ENCODE data around the gene ARF3.

ARF3 gene

GRCh38 chr12:48967991-48968390 lies 10.7 kb upstream of the ARF3 start:
- no peak overlapping the region for H3K27ac Mint-ChIP-seq

DNA sequence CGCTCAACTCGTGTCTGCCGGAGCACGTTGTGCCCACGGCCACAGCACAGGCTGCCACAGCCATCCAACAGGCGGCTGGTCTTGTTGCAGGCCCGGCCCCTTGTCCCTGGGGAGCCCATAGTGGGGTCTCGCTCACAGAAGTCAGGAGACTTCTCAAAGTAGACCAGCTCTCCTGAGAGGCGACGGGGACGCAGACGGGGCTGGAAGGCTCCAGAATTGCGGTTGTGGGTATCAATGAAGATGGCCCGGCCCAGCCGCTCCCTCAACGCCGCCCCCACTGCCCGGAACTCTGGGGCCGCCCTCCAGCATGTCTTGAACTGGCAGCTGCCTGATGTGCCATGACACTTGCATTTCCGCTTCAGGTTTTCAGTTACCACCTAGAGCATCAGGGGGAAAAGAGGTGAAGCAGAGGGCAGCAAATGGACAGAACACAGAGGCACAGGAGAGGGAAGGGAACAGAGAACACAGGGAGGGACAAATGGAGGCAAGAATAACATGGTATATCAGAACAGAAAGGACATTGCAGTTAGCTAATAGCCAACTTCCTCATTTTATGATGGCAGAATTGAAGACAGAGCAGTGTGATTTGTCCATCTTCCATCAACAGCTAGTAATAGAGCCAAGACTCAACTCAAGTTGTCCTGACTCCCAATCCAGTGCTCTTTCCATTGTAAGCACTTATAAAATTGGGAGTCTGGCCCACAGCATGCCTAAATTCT lies 9.0 kb upstream of the ARF3 start:
- DNase-seq, result no peak
- Mint-ChIP-seq H3K4me3 (no peak overlapping the region), H3K36me3 (no peaks in the 10 kb centered on the region), H3K4me1 (peaks cover 21% of the 10 kb centered on the region), H3K9me3 (no peaks in the 10 kb centered on the region), H3K27me3 (peaks cover 87% of the 10 kb centered on the region), H3K27ac (no peak overlapping the region)
- CTCF ChIA-PET, result interaction anchor here (0.7 to 6.5 kb wide), 7 partner anchors 11 to 75 kb away, joined by 3 to 36 read pairs (median 3); partner anchors contain the start of gene WNT1

More at GRCh38 chr12:48967991-48968390, 10.7 kb upstream of the ARF3 start:
- DNase-seq, result no peak
- peaks cover 30% of the 10 kb centered on the region for H3K4me1 Mint-ChIP-seq
- H3K36me3 Mint-ChIP-seq, result no peaks in the 10 kb centered on the region
- H3K27me3 Mint-ChIP-seq, result peaks cover 90% of the 10 kb centered on the region
- CTCF ChIA-PET, result interaction anchor here (0.7 to 6.5 kb wide), 7 partner anchors 9 to 34 kb away, joined by 3 to 36 read pairs (median 5); partner anchors contain the start of gene ARF3
- H3K9me3 Mint-ChIP-seq, result no peaks in the 10 kb centered on the region
- H3K4me3 Mint-ChIP-seq, result no peak overlapping the region

GRCh38 chr12:48965298-48965838 lies 8.1 kb upstream of the ARF3 start:
- no peaks in the 10 kb centered on the region for H3K36me3 Mint-ChIP-seq
- CTCF ChIA-PET, result interaction anchor here (1.5 kb wide), 1 partner anchor 30 kb away, joined by 3 read pairs; no protein-coding TSS in a partner anchor
- no peaks in the 10 kb centered on the region for H3K9me3 Mint-ChIP-seq
- H3K4me3 Mint-ChIP-seq, result no peak overlapping the region
- no peak overlapping the region for H3K27ac Mint-ChIP-seq
- DNase-seq, result no peak
- H3K4me1 Mint-ChIP-seq, result peaks cover 11% of the 10 kb centered on the region
- peaks cover 84% of the 10 kb centered on the region for H3K27me3 Mint-ChIP-seq

DNA sequence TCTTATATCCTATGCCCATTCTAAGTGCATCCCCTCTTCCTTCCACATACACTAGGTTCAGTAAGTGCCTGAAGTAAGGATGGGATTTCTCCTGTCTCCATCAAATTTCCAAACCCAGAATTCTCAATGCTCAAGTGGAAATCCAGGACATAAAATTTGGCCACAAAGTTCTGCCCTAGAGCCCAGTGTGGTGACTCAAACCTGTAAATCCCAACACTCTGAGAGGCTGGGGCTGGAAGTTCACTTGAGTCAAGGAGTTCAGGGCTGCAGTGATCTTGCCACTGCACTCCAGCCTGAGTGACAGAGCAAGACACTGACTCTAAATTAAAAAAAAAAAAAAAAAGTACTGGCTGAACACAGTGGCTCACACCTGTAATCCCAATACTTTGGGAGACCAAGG lies 4.5 kb upstream of the ARF3 start:
- DNase-seq, result no peak
- H3K27me3 Mint-ChIP-seq, result peaks cover 74% of the 10 kb centered on the region
- no peak overlapping the region for H3K27ac Mint-ChIP-seq
- CTCF ChIA-PET, result interaction anchor here (0.6 to 2.0 kb wide), 3 partner anchors 16 to 26 kb away, joined by 3 to 6 read pairs (median 3); partner anchors contain the start of gene WNT1
- H3K4me1 Mint-ChIP-seq, result peaks cover 13% of the 10 kb centered on the region
- no peak overlapping the region for H3K4me3 Mint-ChIP-seq
- H3K9me3 Mint-ChIP-seq, result no peaks in the 10 kb centered on the region
- H3K36me3 Mint-ChIP-seq, result no peaks in the 10 kb centered on the region

DNA sequence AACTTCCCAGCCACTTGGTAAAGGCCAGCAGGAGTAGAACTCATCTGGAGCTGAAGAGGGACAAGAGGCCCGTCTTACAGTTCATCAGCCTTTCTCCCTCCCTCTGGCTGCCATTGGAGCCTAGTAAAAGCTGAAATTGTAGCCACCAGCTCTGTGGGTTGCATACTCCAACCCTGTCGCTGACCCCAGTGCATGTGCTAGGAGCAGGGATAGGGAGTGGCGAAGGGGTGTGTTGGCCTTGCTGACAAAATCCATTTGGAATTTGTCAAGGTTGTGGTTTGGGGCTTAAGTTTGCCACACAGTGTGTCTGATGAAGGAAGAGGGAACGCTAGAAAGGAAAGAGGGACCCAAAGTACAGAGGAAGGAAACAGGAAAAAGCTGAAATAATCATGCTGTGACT lies 4.0 kb upstream of the ARF3 start:
- H3K36me3 Mint-ChIP-seq, result peaks cover 1% of the 10 kb centered on the region
- peaks cover 18% of the 10 kb centered on the region for H3K4me1 Mint-ChIP-seq
- no peak overlapping the region for H3K4me3 Mint-ChIP-seq
- H3K27me3 Mint-ChIP-seq, result peaks cover 70% of the 10 kb centered on the region
- no peak overlapping the region for H3K27ac Mint-ChIP-seq
- DNase-seq, result no peak
- H3K9me3 Mint-ChIP-seq, result no peaks in the 10 kb centered on the region
- CTCF ChIA-PET, result interaction anchor here (1.1 kb wide), 1 partner anchor 15 kb away, joined by 4 read pairs; no protein-coding TSS in a partner anchor

- peaks cover 6% of the 10 kb centered on the region for H3K36me3 Mint-ChIP-seq
- no peak for DNase-seq
- H3K27ac Mint-ChIP-seq, result no peak overlapping the region
- peaks cover 23% of the 10 kb centered on the region for H3K4me1 Mint-ChIP-seq
- CTCF ChIA-PET, result interaction anchor here (1.1 kb wide), 1 partner anchor 16 kb away, joined by 4 read pairs; no protein-coding TSS in a partner anchor
- H3K4me3 Mint-ChIP-seq, result no peak overlapping the region
- H3K27me3 Mint-ChIP-seq, result peaks cover 65% of the 10 kb centered on the region
- H3K9me3 Mint-ChIP-seq, result no peaks in the 10 kb centered on the region
These were observed 3.5 kb upstream of the ARF3 start for GRCh38 chr12:48960834-48961233.

DNA sequence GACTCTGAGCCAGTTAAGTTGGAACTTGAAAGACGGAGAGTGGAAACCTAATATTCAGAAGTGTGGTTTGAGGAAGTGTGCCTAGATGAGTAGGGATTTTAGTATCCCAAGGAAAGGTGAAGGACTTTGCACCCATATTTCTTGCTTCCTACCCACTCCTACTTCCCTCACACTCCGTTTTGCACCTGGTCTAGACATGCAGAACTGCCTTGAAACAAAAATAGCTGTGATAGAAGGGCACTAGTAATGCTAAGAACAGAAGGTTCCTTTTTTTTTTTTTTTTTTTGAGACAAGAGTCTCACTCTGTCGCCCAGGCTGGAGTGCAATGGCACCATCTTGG lies 732 bp upstream of the ARF3 start:
- Mint-ChIP-seq H3K4me3 (peak overlapping the region; percentile 90), H3K27ac (no peak overlapping the region), H3K4me1 (peaks cover 37% of the 10 kb centered on the region), H3K36me3 (peaks cover 20% of the 10 kb centered on the region), H3K9me3 (no peaks in the 10 kb centered on the region), H3K27me3 (peaks cover 46% of the 10 kb centered on the region)
- DNase-seq, result no peak
- CTCF ChIA-PET, result interaction anchor here (1.0 to 3.0 kb wide), 6 partner anchors 16 to 143 kb away, joined by 3 to 14 read pairs (median 8); partner anchors contain the start of genes DDX23 and WNT1

DNA sequence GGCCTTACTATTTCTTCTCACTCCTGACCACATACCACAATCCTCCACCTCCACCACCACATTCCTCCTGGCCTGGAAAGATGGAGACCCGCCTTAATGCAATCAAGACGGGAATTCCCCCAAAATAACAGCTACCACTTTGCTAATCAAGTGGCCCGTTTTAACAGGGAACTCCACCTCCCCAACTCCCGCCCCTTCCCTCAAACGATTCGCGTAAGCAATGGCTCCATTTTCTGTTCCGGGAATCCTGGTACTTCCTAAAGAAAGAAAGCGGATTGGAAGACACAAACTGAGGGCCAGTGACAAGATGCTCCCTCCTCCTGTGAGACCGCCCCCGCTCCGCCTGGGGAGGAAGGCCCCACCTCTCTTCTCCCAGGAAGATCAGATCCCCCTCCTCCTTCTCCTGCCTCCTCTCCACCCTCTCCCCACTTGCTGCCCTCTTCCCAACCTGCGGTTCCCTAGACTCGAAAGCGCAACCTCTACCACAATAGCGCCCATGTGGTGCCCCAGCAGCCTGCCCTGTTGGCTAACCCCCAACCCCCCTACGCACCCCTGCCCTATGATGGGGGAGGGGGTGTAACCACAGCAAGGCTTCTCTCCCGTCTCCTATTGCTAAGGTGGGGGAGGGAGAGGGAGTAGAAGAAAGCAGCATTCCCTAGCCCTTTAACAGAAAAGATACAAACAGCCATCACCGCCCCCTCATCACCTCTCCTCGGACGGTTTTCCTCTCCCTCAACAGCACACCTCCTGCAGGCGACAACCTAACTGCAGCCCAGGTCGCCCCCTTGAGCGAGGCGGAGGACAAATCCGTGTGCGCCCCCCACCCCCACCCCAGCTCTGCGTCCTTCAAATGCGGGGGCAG lies 777 bp downstream of the ARF3 start:
- H3K9me3 Mint-ChIP-seq, result no peaks in the 10 kb centered on the region
- peaks cover 37% of the 10 kb centered on the region for H3K4me1 Mint-ChIP-seq
- H3K27ac Mint-ChIP-seq, result peak overlapping the region; percentile 34
- DNase-seq, result peak; percentile 51
- CTCF ChIA-PET, result interaction anchor here (0.7 to 3.0 kb wide), 10 partner anchors 12 to 104 kb away, joined by 3 to 14 read pairs (median 6); partner anchors contain the start of genes DDX23 and WNT1
- peak overlapping the region; percentile 90 for H3K4me3 Mint-ChIP-seq
- peaks cover 20% of the 10 kb centered on the region for H3K36me3 Mint-ChIP-seq
- H3K27me3 Mint-ChIP-seq, result peaks cover 34% of the 10 kb centered on the region

GRCh38 chr12:48954841-48955501 lies 2.3 kb downstream of the ARF3 start:
- peaks cover 25% of the 10 kb centered on the region for H3K27me3 Mint-ChIP-seq
- H3K9me3 Mint-ChIP-seq, result no peaks in the 10 kb centered on the region
- H3K27ac Mint-ChIP-seq, result no peak overlapping the region
- H3K4me3 Mint-ChIP-seq, result no peak overlapping the region
- peaks cover 22% of the 10 kb centered on the region for H3K36me3 Mint-ChIP-seq
- no peak for DNase-seq
- H3K4me1 Mint-ChIP-seq, result peaks cover 37% of the 10 kb centered on the region
- CTCF ChIA-PET, result interaction anchor here (0.7 to 2.2 kb wide), 5 partner anchors 12 to 626 kb away, joined by 3 to 6 read pairs (median 3); no protein-coding TSS in a partner anchor

- H3K27ac Mint-ChIP-seq, result no peak overlapping the region
These were observed 3.2 kb downstream of the ARF3 start for GRCh38 chr12:48954061-48954460.

GRCh38 chr12:48952691-48953090 lies 4.6 kb downstream of the ARF3 start:
- H3K4me3 Mint-ChIP-seq, result no peak overlapping the region
- CTCF ChIA-PET, result interaction anchor here (1.0 to 2.7 kb wide), 6 partner anchors 13 to 100 kb away, joined by 3 to 13 read pairs (median 4); no protein-coding TSS in a partner anchor
- H3K36me3 Mint-ChIP-seq, result peaks cover 28% of the 10 kb centered on the region
- H3K4me1 Mint-ChIP-seq, result peaks cover 42% of the 10 kb centered on the region
- H3K27me3 Mint-ChIP-seq, result peaks cover 7% of the 10 kb centered on the region
- H3K27ac Mint-ChIP-seq, result no peak overlapping the region
- H3K9me3 Mint-ChIP-seq, result no peaks in the 10 kb centered on the region
- DNase-seq, result no peak

More at GRCh38 chr12:48954061-48954460, 3.2 kb downstream of the ARF3 start:
- H3K27me3 Mint-ChIP-seq, result peaks cover 17% of the 10 kb centered on the region
- no peaks in the 10 kb centered on the region for H3K9me3 Mint-ChIP-seq
- CTCF ChIA-PET, result interaction anchor here (1.2 to 2.2 kb wide), 4 partner anchors 14 to 101 kb away, joined by 3 to 8 read pairs (median 6); no protein-coding TSS in a partner anchor
- no peak for DNase-seq
- peaks cover 24% of the 10 kb centered on the region for H3K36me3 Mint-ChIP-seq
- peaks cover 37% of the 10 kb centered on the region for H3K4me1 Mint-ChIP-seq
- no peak overlapping the region for H3K4me3 Mint-ChIP-seq

GRCh38 chr12:48947727-48948126 lies 9.6 kb downstream of the ARF3 start:
- Mint-ChIP-seq H3K4me1 (peaks cover 26% of the 10 kb centered on the region), H3K9me3 (no peaks in the 10 kb centered on the region), H3K27ac (no peak overlapping the region), H3K4me3 (no peak overlapping the region), H3K27me3 (no peaks in the 10 kb centered on the region), H3K36me3 (peaks cover 14% of the 10 kb centered on the region)
- CTCF ChIA-PET, result interaction anchor here (1.2 to 1.7 kb wide), 2 partner anchors 10 to 12 kb away, joined by 4 read pairs; no protein-coding TSS in a partner anchor
- no peak for DNase-seq

GRCh38 chr12:48946943-48947342 lies 10.3 kb downstream of the ARF3 start:
- CTCF ChIA-PET, result interaction anchor here (1.2 to 1.7 kb wide), 2 partner anchors 9 to 11 kb away, joined by 4 read pairs; no protein-coding TSS in a partner anchor
- peaks cover 17% of the 10 kb centered on the region for H3K36me3 Mint-ChIP-seq
- H3K27me3 Mint-ChIP-seq, result no peaks in the 10 kb centered on the region

More at GRCh38 chr12:48946943-48947342, 10.3 kb downstream of the ARF3 start:
- peaks cover 26% of the 10 kb centered on the region for H3K4me1 Mint-ChIP-seq
- no peak overlapping the region for H3K4me3 Mint-ChIP-seq
- no peak overlapping the region for H3K27ac Mint-ChIP-seq
- no peak for DNase-seq
- no peaks in the 10 kb centered on the region for H3K9me3 Mint-ChIP-seq
